GM18520 (cell line): ENCODE data around the gene NPEPL1.
A peak's percentile ranks its signal among the peaks of the same experiment; 100 is the strongest.

Experiments used
- ATAC-seq: cut with Tn5 transposase; IDR thresholded peaks from one replicate; pipeline ENCODE4 v1.9.1; 2021; ENCODE audit not compliant: unreplicated experiment

The NPEPL1 gene

GRCh38 chr20:58682656-58683531 is 9.7 kb upstream of the NPEPL1 start:
- ATAC-seq, result no peak

GRCh38 chr20:58684291-58684690 is 8.3 kb upstream of the NPEPL1 start:
- no peak for ATAC-seq

GRCh38 chr20:58685988-58686387 is 6.6 kb upstream of the NPEPL1 start:
- ATAC-seq, result no peak

GRCh38 chr20:58688414-58688813 is 4.2 kb upstream of the NPEPL1 start:
- ATAC-seq, result no peak

- ATAC-seq, result no peak
Measured at GRCh38 chr20:58688840-58689239, 3.8 kb upstream of the NPEPL1 start.

GRCh38 chr20:58690396-58691135 is 2.0 kb upstream of the NPEPL1 start:
- no peak for ATAC-seq

GRCh38 chr20:58691773-58692578 is 624 bp upstream of the NPEPL1 start:
- ATAC-seq, result peak; percentile 15

GRCh38 chr20:58693226-58694006 is 816 bp downstream of the NPEPL1 start:
- no peak for ATAC-seq

- ATAC-seq, result no peak
Measured at GRCh38 chr20:58694241-58695083, 1.9 kb downstream of the NPEPL1 start.

GRCh38 chr20:58695084-58695722 is 2.6 kb downstream of the NPEPL1 start:
- no peak for ATAC-seq

GRCh38 chr20:58695895-58696375 is 3.3 kb downstream of the NPEPL1 start:
- ATAC-seq, result no peak

- no peak for ATAC-seq
Measured at GRCh38 chr20:58696411-58696961, 3.9 kb downstream of the NPEPL1 start.

- no peak for ATAC-seq
Measured at GRCh38 chr20:58697201-58697866, 4.7 kb downstream of the NPEPL1 start.

- no peak for ATAC-seq
Measured at GRCh38 chr20:58697867-58698703, 5.5 kb downstream of the NPEPL1 start.

GRCh38 chr20:58698741-58699622 is 6.4 kb downstream of the NPEPL1 start:
- no peak for ATAC-seq

GRCh38 chr20:58699623-58700107 is 7.1 kb downstream of the NPEPL1 start:
- no peak for ATAC-seq
